GM20000 (cell line): ENCODE measurements around the gene ZAP70.

Source experiments
- DNase-seq: peaks from one replicate; pipeline ENCODE4 v3.0.0; 2012; ENCODE audit warnings: low spot score
- TF ChIP-seq, protein P1 (sequence below): IDR thresholded peaks from 2 replicates; pipeline ENCODE4 v1.5.1; 2012; ENCODE audit warnings: mild to moderate bottlenecking, control low read depth; ENCODE audit errors: extremely low read depth, missing control alignments

The ZAP70 gene

DNA sequence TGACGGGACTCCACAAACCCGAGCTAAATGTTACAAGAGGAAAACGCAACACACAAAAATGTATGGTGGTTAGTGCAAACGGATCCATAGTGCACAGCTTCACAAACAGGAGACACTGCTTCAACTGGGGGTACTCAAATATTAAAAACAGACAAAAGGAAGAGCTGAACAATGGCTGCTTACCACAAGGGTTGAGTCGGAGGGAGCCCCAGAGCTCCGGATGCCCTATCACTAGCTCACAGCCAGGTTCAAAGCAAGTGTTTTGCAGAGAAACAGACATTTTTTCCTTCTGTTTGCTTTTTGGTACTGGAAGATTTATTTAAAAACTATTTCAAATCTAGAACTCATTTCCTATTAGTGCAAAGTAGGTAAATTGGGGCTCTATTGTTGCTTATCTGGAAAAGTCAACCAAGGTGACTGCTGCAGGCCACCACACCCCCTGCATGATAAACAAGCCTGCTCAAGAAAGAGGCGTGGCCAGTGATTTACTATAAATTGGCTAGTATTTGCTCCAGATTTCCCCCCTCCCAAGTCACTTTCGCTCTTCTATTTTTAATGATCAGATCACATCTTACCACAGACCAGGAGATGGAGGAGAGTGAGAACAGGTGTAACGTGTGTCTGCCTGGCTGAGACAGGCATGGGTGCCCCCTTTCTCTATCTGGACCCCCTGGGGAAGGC is 46.5 kb downstream of the ZAP70 start:
- no peak for DNase-seq
- TF ChIP-seq, protein P1, sequence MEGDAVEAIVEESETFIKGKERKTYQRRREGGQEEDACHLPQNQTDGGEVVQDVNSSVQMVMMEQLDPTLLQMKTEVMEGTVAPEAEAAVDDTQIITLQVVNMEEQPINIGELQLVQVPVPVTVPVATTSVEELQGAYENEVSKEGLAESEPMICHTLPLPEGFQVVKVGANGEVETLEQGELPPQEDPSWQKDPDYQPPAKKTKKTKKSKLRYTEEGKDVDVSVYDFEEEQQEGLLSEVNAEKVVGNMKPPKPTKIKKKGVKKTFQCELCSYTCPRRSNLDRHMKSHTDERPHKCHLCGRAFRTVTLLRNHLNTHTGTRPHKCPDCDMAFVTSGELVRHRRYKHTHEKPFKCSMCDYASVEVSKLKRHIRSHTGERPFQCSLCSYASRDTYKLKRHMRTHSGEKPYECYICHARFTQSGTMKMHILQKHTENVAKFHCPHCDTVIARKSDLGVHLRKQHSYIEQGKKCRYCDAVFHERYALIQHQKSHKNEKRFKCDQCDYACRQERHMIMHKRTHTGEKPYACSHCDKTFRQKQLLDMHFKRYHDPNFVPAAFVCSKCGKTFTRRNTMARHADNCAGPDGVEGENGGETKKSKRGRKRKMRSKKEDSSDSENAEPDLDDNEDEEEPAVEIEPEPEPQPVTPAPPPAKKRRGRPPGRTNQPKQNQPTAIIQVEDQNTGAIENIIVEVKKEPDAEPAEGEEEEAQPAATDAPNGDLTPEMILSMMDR: no peak

GRCh38 chr2:97760480-97761049 is 47.2 kb downstream of the ZAP70 start:
- TF ChIP-seq, protein P1: no peak
- DNase-seq: no peak

DNA sequence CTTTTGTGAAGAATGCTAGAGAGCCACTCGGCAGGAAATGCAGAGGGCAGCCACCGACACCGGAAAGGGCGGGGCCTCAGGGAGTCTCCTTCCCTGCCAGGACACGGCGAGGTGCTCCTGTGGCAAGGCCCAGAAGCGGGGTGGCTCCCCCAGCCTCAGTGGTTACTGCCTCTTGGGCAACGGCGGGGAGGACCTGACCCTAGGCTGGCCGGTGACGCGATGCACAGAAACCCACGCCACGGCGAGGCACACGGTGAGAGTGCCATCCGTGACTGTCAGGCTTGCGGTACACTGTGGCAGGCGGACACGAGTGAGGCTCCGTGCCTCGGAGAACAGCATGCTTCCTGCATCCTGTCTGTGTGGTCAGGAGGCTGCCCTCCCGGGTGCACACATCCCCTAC is 47.8 kb downstream of the ZAP70 start:
- TF ChIP-seq, protein P1: no peak
- no peak for DNase-seq

DNA sequence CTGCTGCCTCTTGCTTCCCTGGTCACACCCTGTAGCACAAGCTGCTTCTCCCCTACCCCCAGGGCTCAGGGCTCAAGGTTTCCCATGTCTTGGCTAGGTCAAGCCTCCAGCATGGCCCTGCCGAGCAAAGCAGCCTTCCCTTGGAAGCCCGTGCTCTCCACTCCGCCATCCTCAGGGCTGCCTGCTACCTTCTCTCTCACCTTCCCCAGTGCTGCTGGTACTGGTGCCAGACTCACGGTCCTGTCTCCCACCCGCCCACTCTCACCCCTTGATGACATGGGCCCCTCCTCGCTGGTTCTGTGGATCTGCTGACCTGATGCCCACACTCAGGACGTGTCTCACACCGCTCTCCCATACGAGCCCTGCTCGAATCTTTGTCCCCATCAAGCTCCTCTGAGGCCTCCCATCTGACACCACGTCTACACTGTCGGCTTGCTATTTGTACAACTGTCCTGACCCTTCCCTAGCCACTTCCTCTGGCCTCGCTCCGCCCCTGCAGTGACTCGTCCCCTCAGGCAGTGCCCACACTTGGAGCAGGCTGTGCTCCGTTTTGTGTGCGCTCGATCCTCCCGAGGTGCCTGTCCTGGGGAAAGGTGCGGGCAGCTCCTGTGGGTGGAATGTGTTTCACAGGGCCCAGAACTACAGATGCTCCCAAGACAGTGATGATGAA is 49.9 kb downstream of the ZAP70 start:
- no peak for DNase-seq
- TF ChIP-seq, protein P1: no peak

DNA sequence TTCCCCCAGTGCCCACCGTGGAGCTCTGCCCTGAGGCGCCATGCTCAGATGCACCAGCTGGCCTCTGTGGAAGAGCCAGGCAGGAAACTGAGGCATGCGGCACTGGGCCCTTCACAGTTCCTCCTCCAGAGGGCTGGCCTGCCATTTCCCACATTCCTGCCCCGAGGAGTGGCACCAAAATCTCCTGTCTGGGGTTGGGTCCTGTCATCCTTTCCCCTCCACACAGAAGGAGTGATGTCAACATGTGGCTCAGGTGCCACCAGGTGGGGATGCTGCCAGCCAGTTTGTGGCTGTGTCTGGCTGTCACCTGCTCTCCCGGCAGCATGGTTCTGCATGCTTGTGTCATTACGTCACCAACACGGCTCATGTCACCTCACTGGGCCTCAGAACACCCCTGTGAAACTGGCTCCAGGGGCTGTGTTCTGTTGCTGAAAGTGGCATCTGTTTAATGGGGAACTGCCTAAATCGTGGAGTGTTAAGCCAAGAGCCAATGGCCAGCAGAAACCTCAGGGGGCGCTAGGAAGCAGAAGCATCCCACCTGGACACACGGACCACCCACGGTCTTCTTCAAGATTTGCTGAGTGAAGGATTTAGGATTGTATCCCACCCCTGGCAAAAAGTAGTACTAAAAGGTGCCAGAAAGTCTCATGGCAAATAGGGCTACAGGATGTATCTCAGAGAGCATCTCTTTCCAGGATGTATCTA is 51.3 kb downstream of the ZAP70 start:
- TF ChIP-seq, protein P1: no peak
- no peak for DNase-seq

- DNase-seq: no peak
- TF ChIP-seq, protein P1: no peak
Observed at GRCh38 chr2:97765933-97766332, 52.6 kb downstream of the ZAP70 start.

DNA sequence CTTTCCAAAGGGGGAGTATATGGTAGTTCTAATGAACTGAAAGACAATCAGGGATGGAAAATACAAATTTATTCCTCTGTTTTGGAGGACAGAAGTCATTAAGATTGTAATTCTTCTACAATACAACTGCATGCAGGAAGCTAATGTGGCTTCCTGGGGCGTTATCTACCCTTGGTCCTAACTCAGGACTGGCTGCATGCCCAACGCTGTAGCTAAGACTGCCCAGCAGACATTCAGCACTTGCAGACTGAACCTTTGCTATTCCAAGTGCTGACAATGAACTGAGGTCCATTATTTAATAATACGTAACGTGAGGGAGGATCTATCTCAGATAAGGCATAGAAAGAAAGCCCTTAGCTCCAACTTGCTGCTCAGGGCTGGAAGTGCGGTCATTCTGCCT is 53.2 kb downstream of the ZAP70 start:
- TF ChIP-seq, protein P1: no peak
- no peak for DNase-seq
